HUES48 (cell line): Measurements from ENCODE around the gene CDK6.

ENCODE experiments used
- H3K27ac ChIP-seq: one replicate; pipeline ENCODE4 v1.7.0; 2013; ENCODE audit warnings: low read depth, low read length, inconsistent platforms
- H3K27me3 ChIP-seq: 2 replicates; pipeline ENCODE4 v1.6.1; 2013; ENCODE audit warnings: mild to moderate bottlenecking, low read length; ENCODE audit not compliant: control insufficient read depth, insufficient read depth
- H3K36me3 ChIP-seq: 2 replicates; pipeline ENCODE4 v1.6.1; 2013; ENCODE audit warnings: low read length; ENCODE audit not compliant: control insufficient read depth, insufficient read depth
- H3K4me1 ChIP-seq: 2 replicates; pipeline ENCODE4 v1.6.1; 2013; ENCODE audit warnings: mild to moderate bottlenecking, low read length; ENCODE audit not compliant: control insufficient read depth, insufficient read depth
- H3K4me3 ChIP-seq: 2 replicates; pipeline ENCODE4 v1.5.1; 2013; ENCODE audit warnings: mild to moderate bottlenecking, low read depth, low read length
- H3K9ac ChIP-seq: 2 replicates; pipeline ENCODE4 v1.6.1; 2013; ENCODE audit warnings: mild to moderate bottlenecking, low read depth, low read length, moderate library complexity
- H3K9me3 ChIP-seq: 2 replicates; pipeline ENCODE4 v1.6.1; 2013; ENCODE audit warnings: low read length; ENCODE audit not compliant: control insufficient read depth, insufficient read depth

Gene CDK6

DNA sequence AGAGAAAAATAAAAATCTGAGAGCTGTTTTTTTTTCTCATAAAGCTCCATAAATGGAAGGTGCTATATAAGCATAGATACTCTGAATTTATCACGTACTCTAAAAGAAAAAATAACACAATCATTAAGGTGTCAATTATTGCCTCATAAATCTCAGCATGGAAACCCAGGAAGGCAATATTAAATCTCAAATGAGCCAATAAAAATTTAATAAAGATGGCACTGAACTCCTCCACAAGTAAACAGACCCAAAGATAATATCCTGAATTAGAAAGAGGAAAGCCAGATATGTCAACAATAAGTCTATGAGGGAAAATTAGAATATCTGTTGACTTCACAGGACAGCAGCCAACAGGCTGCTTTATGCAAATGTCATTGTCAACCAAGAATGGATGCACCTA, 66.5 kb downstream of the CDK6 start:
- no peaks in the 10 kb centered on the region for H3K9me3 ChIP-seq
- no peak overlapping the region for H3K4me3 ChIP-seq
- no peak overlapping the region for H3K9ac ChIP-seq
- H3K4me1 ChIP-seq, result peaks cover 71% of the 10 kb centered on the region
- no peaks in the 10 kb centered on the region for H3K27me3 ChIP-seq
- peaks cover 7% of the 10 kb centered on the region for H3K36me3 ChIP-seq
- H3K27ac ChIP-seq, result no peak overlapping the region

GRCh38 chr7:92769394-92769699, 67.0 kb downstream of the CDK6 start:
- no peak overlapping the region for H3K9ac ChIP-seq
- H3K4me1 ChIP-seq, result peaks cover 76% of the 10 kb centered on the region

DNA sequence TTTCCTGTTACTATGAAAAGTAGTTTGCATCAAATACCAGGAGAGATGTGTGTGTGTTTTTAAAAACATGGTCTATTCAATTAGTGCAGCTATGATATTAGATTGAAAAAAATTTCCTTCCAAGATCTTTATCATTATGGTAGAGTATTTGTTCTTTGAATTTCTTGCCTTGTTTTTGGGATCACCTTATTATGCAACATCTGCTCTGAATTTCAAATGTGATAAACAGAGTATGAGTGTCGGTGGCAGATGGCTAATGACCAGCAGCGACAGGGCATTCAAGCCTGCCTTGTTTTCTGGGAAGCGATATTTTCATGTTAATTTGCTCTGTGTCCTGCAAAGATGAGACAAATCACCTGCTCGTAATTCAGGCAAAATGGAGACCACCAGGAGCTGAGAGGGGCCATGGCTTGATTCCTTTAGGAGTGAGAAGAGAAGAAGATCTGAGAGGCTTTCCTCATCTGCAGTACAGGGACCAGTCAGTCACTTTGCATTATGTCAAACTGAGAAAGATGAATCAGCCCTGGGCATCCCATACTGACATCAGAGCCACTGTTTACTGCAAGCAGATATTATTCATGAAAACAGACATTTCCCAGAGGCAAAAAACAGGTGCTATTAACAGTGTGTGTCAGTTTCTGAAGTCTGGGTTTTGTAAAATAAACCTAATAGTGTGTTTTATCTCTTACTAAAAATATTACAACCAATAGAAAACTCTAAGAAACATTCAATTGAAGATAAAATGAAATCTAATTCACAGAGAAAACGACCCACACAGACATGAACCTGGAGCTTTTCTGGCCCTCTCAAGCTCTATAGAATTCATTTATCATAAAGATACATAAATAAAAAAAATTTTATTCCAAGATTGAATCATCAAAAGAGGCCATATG, 67.6 kb downstream of the CDK6 start:
- Histone ChIP-seq H3K27me3 (no peaks in the 10 kb centered on the region), H3K9ac (peak overlapping the region; percentile 31; the same call in 1 of the 2 replicates), H3K9me3 (no peaks in the 10 kb centered on the region), H3K36me3 (no peaks in the 10 kb centered on the region; the same call in 1 of the 2 replicates), H3K27ac (peak overlapping the region; percentile 61), H3K4me3 (no peak overlapping the region), H3K4me1 (peaks cover 81% of the 10 kb centered on the region)

More at GRCh38 chr7:92769394-92769699, 67.0 kb downstream of the CDK6 start:
- Histone ChIP-seq H3K36me3 (peaks cover 3% of the 10 kb centered on the region), H3K4me3 (no peak overlapping the region), H3K27me3 (no peaks in the 10 kb centered on the region), H3K27ac (peak overlapping the region; percentile 61), H3K9me3 (no peaks in the 10 kb centered on the region)

GRCh38 chr7:92767437-92767836, 68.9 kb downstream of the CDK6 start:
- Histone ChIP-seq H3K27ac (peak overlapping the region; percentile 61), H3K4me1 (peaks cover 87% of the 10 kb centered on the region)

GRCh38 chr7:92766461-92767003, 69.8 kb downstream of the CDK6 start:
- Histone ChIP-seq H3K4me3 (no peak overlapping the region), H3K27me3 (no peaks in the 10 kb centered on the region), H3K9me3 (no peaks in the 10 kb centered on the region), H3K9ac (no peak overlapping the region), H3K36me3 (no peaks in the 10 kb centered on the region), H3K27ac (peak overlapping the region; percentile 7), H3K4me1 (peaks cover 88% of the 10 kb centered on the region)

More at GRCh38 chr7:92767437-92767836, 68.9 kb downstream of the CDK6 start:
- no peak overlapping the region for H3K9ac ChIP-seq
- H3K36me3 ChIP-seq, result no peaks in the 10 kb centered on the region
- H3K9me3 ChIP-seq, result no peaks in the 10 kb centered on the region
- no peak overlapping the region for H3K4me3 ChIP-seq
- no peaks in the 10 kb centered on the region for H3K27me3 ChIP-seq

DNA sequence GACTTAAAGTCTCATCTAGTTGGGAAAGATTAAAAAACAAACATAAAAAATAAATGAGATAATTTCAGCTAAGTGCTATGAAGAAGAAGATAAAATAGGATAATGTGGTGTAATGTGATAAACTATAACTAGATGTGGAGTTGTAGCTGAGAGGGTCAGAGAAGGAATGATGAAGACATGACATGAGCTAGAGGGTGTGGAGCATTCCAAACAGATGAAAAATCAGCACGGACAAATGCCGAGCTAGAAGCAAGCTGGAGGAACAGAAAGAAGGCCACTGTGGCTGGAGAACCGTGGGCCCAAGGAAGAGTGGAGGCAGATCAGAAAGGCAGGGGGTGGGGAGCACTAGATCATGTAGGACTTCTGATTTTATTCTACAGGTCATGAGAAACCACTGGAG, 70.6 kb downstream of the CDK6 start:
- Histone ChIP-seq H3K36me3 (no peaks in the 10 kb centered on the region), H3K4me1 (peaks cover 88% of the 10 kb centered on the region), H3K4me3 (no peak overlapping the region), H3K9ac (no peak overlapping the region), H3K27me3 (no peaks in the 10 kb centered on the region), H3K27ac (no peak overlapping the region), H3K9me3 (no peaks in the 10 kb centered on the region)

GRCh38 chr7:92763636-92764423, 72.5 kb downstream of the CDK6 start:
- no peaks in the 10 kb centered on the region for H3K27me3 ChIP-seq
- H3K9me3 ChIP-seq, result no peaks in the 10 kb centered on the region
- H3K4me3 ChIP-seq, result peak overlapping the region; percentile 15
- peak overlapping the region; percentile 81 for H3K27ac ChIP-seq
- 0 out of 2 replicates have a peak overlapping the region, but pooled peaks have one; percentile 2 for H3K9ac ChIP-seq
- no peaks in the 10 kb centered on the region for H3K36me3 ChIP-seq
- peaks cover 87% of the 10 kb centered on the region for H3K4me1 ChIP-seq

DNA sequence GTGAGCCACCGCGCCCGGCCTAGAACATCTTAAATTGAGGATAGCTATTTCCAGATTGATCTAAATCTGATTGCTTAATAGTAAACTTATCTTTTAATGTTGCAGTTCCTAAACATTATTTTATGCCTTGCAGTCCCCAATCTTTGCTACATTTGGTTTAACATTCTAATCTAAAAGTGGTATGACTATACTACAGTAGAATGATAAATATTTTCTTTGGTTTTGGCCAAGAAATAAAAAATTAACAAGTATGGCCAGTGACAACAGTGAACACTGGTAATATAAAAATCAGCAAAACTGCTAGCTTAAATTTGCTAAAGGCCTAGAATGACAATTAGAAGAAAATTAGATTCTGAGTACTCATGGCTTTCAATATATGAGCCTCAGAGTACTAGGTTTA, 73.5 kb downstream of the CDK6 start:
- H3K4me3 ChIP-seq, result no peak overlapping the region
- no peaks in the 10 kb centered on the region for H3K9me3 ChIP-seq
- H3K9ac ChIP-seq, result no peak overlapping the region
- peak overlapping the region; percentile 81 for H3K27ac ChIP-seq
- H3K27me3 ChIP-seq, result no peaks in the 10 kb centered on the region
- H3K4me1 ChIP-seq, result peaks cover 82% of the 10 kb centered on the region
- no peaks in the 10 kb centered on the region; the same call in 1 of the 2 replicates for H3K36me3 ChIP-seq

DNA sequence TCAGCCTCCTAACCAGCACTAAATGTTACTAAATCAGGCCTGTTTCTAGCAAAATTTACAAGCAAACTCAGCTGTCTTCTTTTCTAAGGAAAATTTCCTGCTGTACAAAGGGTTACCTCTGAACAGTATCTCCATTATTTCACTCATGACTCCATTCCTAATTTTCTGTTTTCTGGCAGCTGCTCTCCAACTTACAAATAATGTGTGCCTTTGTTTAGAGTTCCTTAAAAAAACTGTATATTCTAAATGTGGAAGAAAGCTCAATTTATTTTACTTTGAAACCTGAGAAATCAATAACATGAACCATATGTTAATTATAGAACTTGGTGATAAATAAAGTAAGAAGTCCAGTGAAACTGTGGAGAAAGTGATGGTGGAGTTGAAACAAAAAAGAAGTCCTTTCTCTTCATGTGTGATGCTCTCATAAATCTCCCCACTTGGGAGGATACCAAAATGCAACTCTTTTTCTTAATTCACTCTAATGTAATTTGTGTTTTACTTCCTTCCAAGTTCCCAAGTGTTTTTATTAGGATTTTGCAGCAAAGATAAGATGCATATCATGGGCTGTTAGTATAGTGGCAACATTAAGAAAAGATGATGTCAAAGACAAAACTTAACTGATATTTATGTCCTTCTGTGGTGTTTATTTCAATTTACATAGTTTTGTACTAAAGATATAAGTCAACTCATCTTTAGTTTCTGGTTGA, 74.8 kb downstream of the CDK6 start:
- H3K4me1 ChIP-seq, result peaks cover 73% of the 10 kb centered on the region
- H3K27me3 ChIP-seq, result no peaks in the 10 kb centered on the region
- peak overlapping the region; percentile 24 for H3K27ac ChIP-seq
- no peaks in the 10 kb centered on the region; the same call in 1 of the 2 replicates for H3K36me3 ChIP-seq
- H3K4me3 ChIP-seq, result no peak overlapping the region
- H3K9me3 ChIP-seq, result no peaks in the 10 kb centered on the region
- H3K9ac ChIP-seq, result no peak overlapping the region

DNA sequence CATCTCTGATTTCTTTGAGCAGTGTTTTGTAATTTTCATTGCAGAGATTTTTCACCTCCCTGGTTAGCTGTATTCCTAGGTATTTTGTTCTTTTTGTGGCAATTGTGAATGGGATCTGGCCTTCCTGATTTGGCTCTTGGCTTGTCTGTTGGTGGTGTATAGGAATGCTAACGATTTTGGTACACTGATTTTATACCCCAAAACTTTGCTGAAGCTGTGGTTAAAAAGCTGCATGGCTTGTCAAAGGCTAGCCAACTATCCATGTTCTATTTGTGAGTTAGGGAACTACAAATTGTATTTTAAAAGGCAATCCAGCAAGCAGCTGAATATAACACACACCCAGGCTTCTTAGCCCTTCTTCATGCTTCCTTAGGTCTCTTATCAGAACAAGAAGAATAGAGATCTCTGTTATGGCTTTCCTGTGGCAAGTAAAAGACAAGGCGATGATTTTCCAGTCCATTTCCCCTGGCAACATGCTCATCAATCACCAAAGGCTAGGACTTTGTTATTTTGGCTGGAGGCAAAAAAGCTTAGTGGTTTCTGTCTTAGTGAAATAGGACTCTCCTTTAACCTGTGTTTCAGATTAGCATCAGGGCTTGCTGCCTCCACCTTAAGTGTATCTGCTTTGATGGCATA, 77.5 kb downstream of the CDK6 start:
- Histone ChIP-seq H3K9ac (no peak overlapping the region), H3K4me3 (no peak overlapping the region), H3K27me3 (no peaks in the 10 kb centered on the region), H3K36me3 (no peaks in the 10 kb centered on the region; the same call in 1 of the 2 replicates), H3K9me3 (no peaks in the 10 kb centered on the region), H3K27ac (peak overlapping the region; percentile 21), H3K4me1 (peaks cover 63% of the 10 kb centered on the region)
